GM06990 (cell line): Measurements from ENCODE around the gene DOCK2.
A peak's percentile ranks its signal among the peaks of the same experiment; 100 is the strongest.

Source experiments
- DNase-seq: peaks from one replicate; pipeline ENCODE4 v3.0.0-alpha.2; 2011; ENCODE audit not compliant: insufficient read length; ENCODE audit errors: extremely low read depth
- H3K27me3 ChIP-seq: replicated peaks from 2 replicates; pipeline ENCODE4 v1.6.0; 2011; ENCODE audit warnings: low read length; ENCODE audit not compliant: control insufficient read depth, insufficient read depth
- H3K36me3 ChIP-seq: 2 replicates; pipeline ENCODE4 v1.5.1; 2011; ENCODE audit warnings: low read length; ENCODE audit not compliant: control insufficient read depth, insufficient read depth
- H3K4me3 ChIP-seq: replicated peaks from 2 replicates; pipeline ENCODE4 v1.5.1; 2011; ENCODE audit warnings: low read depth, mild to moderate bottlenecking, control low read depth, low read length
- TF ChIP-seq, protein P1 (sequence below): IDR thresholded peaks from 2 replicates; pipeline ENCODE4 v1.5.1; 2011; ENCODE audit warnings: low read length, control low read depth, mild to moderate bottlenecking, inconsistent platforms; ENCODE audit not compliant: insufficient read depth, poor library complexity, severe bottlenecking

Gene DOCK2

GRCh38 chr5:169631360-169631759, 5.7 kb upstream of the DOCK2 start:
- H3K4me3 ChIP-seq: no peak overlapping the region
- no peak for DNase-seq
- no peaks in the 10 kb centered on the region for H3K36me3 ChIP-seq
- no peaks in the 10 kb centered on the region for H3K27me3 ChIP-seq
- TF ChIP-seq, protein P1, sequence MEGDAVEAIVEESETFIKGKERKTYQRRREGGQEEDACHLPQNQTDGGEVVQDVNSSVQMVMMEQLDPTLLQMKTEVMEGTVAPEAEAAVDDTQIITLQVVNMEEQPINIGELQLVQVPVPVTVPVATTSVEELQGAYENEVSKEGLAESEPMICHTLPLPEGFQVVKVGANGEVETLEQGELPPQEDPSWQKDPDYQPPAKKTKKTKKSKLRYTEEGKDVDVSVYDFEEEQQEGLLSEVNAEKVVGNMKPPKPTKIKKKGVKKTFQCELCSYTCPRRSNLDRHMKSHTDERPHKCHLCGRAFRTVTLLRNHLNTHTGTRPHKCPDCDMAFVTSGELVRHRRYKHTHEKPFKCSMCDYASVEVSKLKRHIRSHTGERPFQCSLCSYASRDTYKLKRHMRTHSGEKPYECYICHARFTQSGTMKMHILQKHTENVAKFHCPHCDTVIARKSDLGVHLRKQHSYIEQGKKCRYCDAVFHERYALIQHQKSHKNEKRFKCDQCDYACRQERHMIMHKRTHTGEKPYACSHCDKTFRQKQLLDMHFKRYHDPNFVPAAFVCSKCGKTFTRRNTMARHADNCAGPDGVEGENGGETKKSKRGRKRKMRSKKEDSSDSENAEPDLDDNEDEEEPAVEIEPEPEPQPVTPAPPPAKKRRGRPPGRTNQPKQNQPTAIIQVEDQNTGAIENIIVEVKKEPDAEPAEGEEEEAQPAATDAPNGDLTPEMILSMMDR: no peak

DNA sequence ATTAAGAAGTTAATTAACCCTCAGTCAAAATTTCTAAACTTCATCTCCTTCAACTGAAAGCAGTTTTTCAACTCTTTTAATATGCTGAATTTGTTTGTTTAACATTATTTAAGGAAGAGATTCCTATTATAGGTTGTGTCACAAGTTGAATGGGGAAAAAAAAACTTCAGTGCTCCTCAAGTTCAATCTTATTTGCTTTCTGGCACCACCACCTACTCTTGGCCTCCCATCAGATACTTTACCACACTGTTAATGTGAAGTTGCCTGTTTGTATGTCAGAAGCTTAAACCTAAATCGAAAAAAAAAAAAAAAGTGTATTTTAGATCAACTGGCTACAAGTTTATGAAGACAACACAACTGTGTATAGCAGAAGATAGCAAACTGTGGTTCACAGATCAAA, 4.1 kb upstream of the DOCK2 start:
- H3K4me3 ChIP-seq: no peak overlapping the region

GRCh38 chr5:169634606-169635005, 2.5 kb upstream of the DOCK2 start:
- TF ChIP-seq, protein P1: no peak
- DNase-seq: no peak
- Histone ChIP-seq H3K4me3 (no peak overlapping the region), H3K27me3 (no peaks in the 10 kb centered on the region), H3K36me3 (peaks cover 3% of the 10 kb centered on the region; the same call in 1 of the 2 replicates)

More for the DNA sequence above, 4.1 kb upstream of the DOCK2 start:
- Histone ChIP-seq H3K27me3 (no peaks in the 10 kb centered on the region), H3K36me3 (no peaks in the 10 kb centered on the region)
- DNase-seq: no peak
- TF ChIP-seq, protein P1: no peak

GRCh38 chr5:169635936-169636335, 1.1 kb upstream of the DOCK2 start:
- no peaks in the 10 kb centered on the region for H3K27me3 ChIP-seq
- TF ChIP-seq, protein P1: no peak
- no peak overlapping the region for H3K4me3 ChIP-seq
- DNase-seq: no peak
- H3K36me3 ChIP-seq: peaks cover 4% of the 10 kb centered on the region; the same call in 1 of the 2 replicates

GRCh38 chr5:169636477-169637084, 494 bp upstream of the DOCK2 start:
- Histone ChIP-seq H3K27me3 (no peaks in the 10 kb centered on the region), H3K36me3 (peaks cover 6% of the 10 kb centered on the region; the same call in 1 of the 2 replicates), H3K4me3 (peak overlapping the region; percentile 86)
- DNase-seq: no peak
- TF ChIP-seq, protein P1: no peak

- peak; percentile 78 for DNase-seq
- no peaks in the 10 kb centered on the region for H3K27me3 ChIP-seq
- peak overlapping the region; percentile 86 for H3K4me3 ChIP-seq
- TF ChIP-seq, protein P1: no peak
- peaks cover 6% of the 10 kb centered on the region; the same call in 1 of the 2 replicates for H3K36me3 ChIP-seq
These were observed 560 bp downstream of the DOCK2 start for GRCh38 chr5:169637549-169638121.
